Kidney epithelial cell (primary cell): ENCODE measurements around the gene GPC4. TPM values are rescaled to one million over a fixed set of nuclear protein-coding genes. Genes with fewer than 3 reads are reported as not detected.

ENCODE experiments used
- DNase-seq: peaks from one replicate; pipeline ENCODE4 v3.0.0-alpha.2; 2010; ENCODE audit warnings: low read depth
- H3K27me3 ChIP-seq: 2 replicates; pipeline ENCODE4 v1.6.0; 2011; ENCODE audit warnings: low read length; ENCODE audit not compliant: control insufficient read depth, insufficient read depth
- H3K36me3 ChIP-seq: 2 replicates; pipeline ENCODE4 v1.5.1; 2011; ENCODE audit warnings: low read length; ENCODE audit not compliant: control insufficient read depth, insufficient read depth
- H3K4me3 ChIP-seq: 2 replicates; pipeline ENCODE4 v1.5.1; 2011; ENCODE audit warnings: low read depth, mild to moderate bottlenecking, control low read depth, low read length
- total RNA-seq: library from RNA; depleted of rRNA; stranded (reverse); fragments of >200 nt; gene quantifications from 2 replicates; pipeline ENCODE4 v1.2.3, GENCODE V29; 2015
- TF ChIP-seq, protein P1 (sequence below): IDR thresholded peaks from 2 replicates; pipeline ENCODE4 v1.5.1; 2011; ENCODE audit warnings: mild to moderate bottlenecking, moderate library complexity, low read length, control low read depth, inconsistent platforms; ENCODE audit not compliant: insufficient read depth, poor library complexity, severe bottlenecking

The GPC4 gene
- total RNA-seq, 1 donor from 2014 or later, result 34.7 TPM

DNA sequence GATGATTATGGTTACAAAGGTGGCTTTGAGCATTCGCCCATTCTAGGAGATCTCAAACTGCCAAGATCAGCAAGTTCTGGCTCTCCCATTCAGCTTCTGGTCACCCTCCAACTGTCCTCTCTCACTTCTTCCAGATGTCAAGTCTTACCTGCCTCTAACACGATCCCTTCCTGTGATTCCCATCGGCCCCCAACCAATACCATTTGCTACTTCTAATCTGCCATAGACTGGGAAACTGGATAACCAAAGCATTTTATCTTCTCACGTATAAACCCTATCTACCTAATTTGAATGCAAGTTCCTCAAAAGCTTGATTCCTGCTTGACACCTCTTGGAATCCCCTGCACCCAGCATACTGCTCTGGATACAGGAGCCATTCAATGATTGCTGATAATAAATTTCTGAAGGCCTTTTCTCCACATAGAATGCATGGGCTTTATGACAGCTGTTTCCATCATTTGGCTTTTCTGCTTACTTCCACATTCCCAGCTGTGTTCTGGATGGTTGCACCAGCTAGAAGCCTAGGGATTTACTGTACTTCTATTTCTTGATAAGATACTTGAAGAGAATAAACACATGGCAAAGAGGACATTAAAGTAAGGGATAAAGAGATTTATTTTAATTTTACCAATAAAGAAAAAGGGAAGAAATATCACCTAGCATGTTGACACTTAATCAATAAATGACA lies 9.6 kb downstream of the GPC4 start:
- Histone ChIP-seq H3K36me3 (no peaks in the 10 kb centered on the region), H3K27me3 (no peaks in the 10 kb centered on the region), H3K4me3 (no peak overlapping the region)
- TF ChIP-seq, protein P1, sequence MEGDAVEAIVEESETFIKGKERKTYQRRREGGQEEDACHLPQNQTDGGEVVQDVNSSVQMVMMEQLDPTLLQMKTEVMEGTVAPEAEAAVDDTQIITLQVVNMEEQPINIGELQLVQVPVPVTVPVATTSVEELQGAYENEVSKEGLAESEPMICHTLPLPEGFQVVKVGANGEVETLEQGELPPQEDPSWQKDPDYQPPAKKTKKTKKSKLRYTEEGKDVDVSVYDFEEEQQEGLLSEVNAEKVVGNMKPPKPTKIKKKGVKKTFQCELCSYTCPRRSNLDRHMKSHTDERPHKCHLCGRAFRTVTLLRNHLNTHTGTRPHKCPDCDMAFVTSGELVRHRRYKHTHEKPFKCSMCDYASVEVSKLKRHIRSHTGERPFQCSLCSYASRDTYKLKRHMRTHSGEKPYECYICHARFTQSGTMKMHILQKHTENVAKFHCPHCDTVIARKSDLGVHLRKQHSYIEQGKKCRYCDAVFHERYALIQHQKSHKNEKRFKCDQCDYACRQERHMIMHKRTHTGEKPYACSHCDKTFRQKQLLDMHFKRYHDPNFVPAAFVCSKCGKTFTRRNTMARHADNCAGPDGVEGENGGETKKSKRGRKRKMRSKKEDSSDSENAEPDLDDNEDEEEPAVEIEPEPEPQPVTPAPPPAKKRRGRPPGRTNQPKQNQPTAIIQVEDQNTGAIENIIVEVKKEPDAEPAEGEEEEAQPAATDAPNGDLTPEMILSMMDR, result no peak
- no peak for DNase-seq

DNA sequence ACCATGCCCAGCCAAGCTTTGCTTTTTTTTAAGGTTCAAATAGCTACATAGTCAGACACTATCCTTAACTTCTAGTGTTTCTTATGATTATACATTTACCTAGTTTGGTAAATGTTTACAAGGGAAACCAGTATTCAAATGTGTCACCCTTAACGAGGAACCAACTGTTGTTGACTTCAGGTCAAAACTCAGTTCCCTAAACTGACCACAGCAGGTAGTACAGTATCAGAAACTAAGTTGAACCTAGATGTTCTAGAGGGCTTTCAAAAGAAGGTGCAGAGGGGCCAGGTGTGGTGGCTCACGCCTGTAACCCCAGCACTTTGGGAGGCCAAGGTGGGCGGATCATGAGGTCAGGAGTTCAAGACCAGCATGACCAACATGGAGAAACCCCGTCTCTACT lies 11.3 kb downstream of the GPC4 start:
- DNase-seq, result no peak
- Histone ChIP-seq H3K27me3 (no peaks in the 10 kb centered on the region), H3K36me3 (no peaks in the 10 kb centered on the region), H3K4me3 (no peak overlapping the region)
- TF ChIP-seq, protein P1, result no peak

DNA sequence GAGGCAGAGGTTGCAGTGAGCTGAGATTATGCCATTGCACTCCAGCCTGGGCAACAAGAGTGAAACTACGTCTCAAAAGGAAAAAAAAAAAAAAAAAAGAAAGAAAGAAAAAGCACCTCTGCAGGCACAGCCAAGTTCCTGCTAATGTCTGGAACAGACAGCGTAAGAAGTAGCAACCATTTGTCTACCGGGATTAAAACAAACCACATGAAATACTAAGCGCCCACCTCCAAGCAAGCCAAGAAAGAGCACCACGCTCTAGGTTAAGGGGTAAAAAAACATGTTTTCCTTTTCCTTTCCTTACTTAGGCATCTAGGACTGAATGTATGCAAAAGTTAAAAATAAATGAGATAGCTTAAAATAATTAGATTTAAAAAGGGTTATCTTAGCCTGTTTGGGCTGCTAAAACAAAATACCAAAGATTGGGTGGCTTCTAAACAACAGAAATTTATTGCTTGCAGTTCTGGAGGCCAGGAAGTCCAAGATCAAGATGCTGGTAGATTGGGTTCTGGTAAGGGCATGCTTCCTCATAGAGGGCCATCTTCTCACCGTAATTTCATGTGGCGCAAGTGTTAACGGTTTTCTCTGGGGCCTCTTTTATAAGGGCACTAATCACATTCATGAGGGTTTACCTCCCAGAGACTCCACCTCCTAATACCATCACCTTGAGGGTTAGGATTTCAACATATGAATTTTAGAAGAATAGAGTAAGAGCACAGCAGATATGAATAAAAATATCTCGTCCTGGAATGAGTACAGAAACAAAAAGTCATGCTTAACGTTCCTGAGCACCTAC lies 12.3 kb downstream of the GPC4 start:
- no peak for DNase-seq
- H3K27me3 ChIP-seq, result no peaks in the 10 kb centered on the region
- TF ChIP-seq, protein P1, result no peak
- no peaks in the 10 kb centered on the region for H3K36me3 ChIP-seq
- no peak overlapping the region for H3K4me3 ChIP-seq

DNA sequence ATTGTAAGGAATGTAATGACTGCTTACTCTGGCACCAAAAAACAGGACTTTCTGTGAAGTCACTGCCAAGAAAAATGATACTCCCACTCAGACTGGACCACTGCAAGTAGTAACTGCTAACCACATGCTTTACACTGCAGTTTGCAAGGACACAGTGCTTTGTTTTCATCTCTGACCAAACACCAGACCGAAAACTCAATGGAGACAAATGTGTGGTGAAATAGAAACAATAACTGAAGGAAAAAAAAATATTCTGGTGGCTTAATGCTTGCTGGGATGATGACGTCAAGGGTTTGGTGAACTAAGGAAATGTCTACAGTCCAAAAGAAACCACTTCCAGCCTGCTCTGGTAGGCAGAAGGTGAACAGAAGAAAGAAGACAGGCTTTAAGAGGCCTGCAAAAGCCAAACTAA lies 13.2 kb downstream of the GPC4 start:
- TF ChIP-seq, protein P1, result no peak
- peak; percentile 50 for DNase-seq
- no peaks in the 10 kb centered on the region for H3K36me3 ChIP-seq
- no peak overlapping the region for H3K4me3 ChIP-seq
- H3K27me3 ChIP-seq, result no peaks in the 10 kb centered on the region

DNA sequence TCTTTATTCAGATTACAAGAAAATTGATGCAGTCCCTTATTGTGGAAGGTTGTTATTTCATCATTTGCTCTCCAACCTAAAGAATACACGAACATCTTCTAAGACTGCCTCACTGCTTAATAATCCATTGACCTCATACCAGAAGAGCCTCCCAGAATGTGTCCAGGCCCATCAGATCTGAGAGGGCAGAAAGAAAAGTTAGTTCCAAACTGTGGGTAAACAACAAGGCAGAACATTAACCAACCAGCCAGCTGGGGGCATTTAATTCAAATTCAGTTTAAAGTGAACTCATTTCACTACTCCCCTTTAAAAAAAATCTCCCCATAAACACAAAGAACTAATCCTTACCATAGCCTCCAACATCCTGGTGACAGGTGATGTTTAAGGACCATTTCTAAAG lies 13.8 kb downstream of the GPC4 start:
- H3K36me3 ChIP-seq, result no peaks in the 10 kb centered on the region
- no peak overlapping the region for H3K4me3 ChIP-seq
- H3K27me3 ChIP-seq, result no peaks in the 10 kb centered on the region
- DNase-seq, result no peak
- TF ChIP-seq, protein P1, result no peak

DNA sequence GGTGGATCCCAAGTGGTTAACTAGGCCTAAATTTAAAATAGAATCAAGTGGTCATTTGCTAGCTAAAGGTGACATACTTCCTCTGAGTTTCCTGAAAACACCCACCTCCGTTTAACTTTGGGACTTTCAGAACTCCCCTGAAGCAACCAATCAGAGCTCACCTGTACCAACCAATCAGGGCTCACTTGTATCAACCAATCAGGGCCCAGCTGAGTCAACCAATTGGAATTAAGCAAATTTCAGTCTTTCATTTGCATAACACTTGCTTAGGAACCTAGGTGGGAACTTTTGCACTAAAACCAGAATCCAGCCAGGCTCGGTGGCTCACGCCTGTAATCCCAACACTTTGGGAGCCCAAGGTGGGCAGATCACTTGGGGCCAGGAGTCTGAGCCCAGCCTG lies 15.9 kb downstream of the GPC4 start:
- H3K36me3 ChIP-seq, result no peaks in the 10 kb centered on the region
- TF ChIP-seq, protein P1, result no peak
- H3K4me3 ChIP-seq, result no peak overlapping the region
- no peak for DNase-seq
- H3K27me3 ChIP-seq, result no peaks in the 10 kb centered on the region
